CD4-positive, alpha-beta T cell treated with Interleukin-15 for 4 hours (primary cell): ENCODE data around the gene ETNPPL.

Source experiments
- DNase-seq: peaks from one replicate; pipeline ENCODE4 v3.0.0-alpha.2; 2020; ENCODE audit warnings: low spot score

The ETNPPL gene

DNA sequence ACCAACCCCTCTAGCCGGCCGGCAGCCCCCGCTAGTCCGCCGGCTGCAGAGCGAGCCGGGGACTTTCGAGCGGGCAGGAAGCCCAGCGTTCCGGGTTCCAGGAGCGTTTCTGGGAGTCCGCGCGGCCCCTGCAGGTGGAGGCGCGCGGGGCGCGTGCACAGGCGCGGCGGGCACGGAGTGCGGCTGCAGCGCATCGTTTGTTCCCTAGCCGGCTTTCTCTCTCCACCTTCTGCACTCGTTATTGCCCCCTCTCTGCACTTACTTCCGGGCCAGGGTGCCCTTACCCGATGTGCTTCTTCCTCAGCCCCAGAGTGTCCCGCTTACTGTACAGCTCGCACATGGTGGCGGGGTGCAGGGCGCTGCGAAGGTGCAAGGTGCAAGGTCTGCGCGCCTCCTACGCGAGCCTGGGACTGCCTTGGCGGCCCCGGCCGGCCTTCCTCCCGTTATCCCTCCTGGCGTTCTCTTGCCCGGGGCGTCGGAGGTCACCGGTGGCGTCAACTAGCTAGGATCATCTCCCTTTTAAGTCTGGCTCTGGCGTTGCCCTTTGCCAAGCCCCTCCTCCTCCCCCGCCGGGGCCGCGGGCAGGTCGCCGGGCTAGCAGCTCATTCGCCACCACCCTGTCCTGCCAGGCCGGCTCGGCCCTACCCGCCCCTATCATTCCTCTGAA is at the start of gene ETNPPL:
ETNPPL (minus strand) TSS at position 495 of the 667 bp plus-strand sequence; CDS start at position 340, 155 bp downstream.
- DNase-seq = no peak

GRCh38 chr4:108811486-108811885 is 48.6 kb upstream of the ETNPPL start:
- no peak for DNase-seq

- DNase-seq = no peak
Observed at GRCh38 chr4:108810087-108810486, 47.2 kb upstream of the ETNPPL start.

- DNase-seq = no peak
Observed at GRCh38 chr4:108804648-108805273, 41.9 kb upstream of the ETNPPL start.

DNA sequence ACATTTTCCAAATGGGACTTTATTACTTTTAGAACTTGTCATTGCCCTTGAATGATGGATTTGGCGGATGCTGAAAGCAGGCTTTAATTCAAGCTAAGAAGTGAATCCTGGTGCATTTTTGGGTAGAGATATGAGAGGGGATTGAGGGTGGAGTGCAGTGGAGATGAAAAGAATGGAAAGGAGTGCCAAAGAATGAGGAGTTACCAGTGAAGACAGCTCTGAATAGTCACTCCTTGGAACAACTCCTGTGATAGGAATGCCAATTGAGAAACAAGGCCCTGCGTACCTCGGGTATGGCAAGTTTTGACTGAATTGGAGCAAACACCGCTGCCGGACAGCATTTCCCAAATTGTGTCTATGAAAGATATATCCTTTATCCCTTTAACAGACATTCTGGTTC is 36.5 kb upstream of the ETNPPL start:
- no peak for DNase-seq

GRCh38 chr4:108796173-108796572 is 33.3 kb upstream of the ETNPPL start:
- no peak for DNase-seq

DNA sequence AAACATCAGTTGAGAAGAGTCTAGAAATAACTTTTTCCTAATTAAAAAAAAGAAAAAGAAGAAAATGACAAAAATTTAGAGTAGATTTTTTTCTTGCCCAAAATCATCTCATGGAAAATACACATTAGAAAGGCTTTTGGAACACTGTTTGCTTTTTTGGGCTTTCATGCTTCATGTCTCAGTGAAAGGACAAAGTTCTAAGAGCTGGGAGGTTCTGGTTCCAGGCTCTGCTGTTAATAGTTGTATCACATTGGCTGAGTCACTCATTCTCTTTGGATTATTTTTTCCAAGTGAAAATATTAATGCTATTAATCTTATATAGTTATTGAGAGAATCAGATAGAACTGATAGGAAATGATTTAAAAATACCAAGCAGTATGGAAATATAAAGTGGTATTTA is 32.9 kb upstream of the ETNPPL start:
- DNase-seq = no peak

DNA sequence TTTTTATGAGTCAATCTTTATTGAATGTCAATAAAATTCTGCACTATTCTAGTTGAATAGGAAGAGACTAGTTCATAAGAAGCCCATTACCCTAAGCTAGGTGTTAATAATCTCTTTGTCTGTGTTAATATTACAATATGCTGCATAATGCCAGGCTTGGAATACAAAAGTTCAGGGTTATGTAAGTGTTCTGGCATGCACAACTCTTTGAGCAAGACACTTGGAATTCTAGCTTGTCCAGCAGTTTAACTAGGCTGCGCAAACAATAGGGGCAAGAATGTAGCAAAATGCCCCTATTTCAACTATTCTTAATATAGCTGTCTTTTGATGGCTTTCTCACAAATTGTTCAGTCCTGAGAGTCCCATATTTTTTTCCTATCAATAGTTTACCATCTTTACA is 31.3 kb upstream of the ETNPPL start:
- no peak for DNase-seq

- no peak for DNase-seq
Observed at GRCh38 chr4:108793415-108793814, 30.6 kb upstream of the ETNPPL start.

GRCh38 chr4:108788731-108789130 is 25.9 kb upstream of the ETNPPL start:
- DNase-seq = no peak

- no peak for DNase-seq
Observed at GRCh38 chr4:108787724-108788123, 24.9 kb upstream of the ETNPPL start.

DNA sequence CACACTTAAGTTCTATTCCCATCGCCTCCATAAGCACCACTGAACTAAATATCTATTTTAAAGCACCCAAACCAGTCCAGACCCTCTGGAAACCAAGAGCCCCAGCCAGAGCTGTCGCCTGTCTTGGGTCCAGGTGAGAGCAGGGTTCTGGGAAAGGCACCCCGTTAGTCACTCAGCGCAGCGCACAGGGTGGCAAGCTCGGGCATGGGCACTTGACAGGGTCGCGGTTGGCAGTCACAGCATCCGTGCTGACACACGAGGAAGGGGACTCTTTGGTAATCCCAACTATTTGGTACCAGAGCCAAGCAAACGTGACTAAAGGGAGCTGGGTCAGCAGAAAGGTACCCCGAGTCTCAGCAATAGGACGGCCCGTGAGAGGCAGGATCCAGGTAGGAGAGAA is 24.3 kb upstream of the ETNPPL start:
- DNase-seq = no peak

- no peak for DNase-seq
Observed at GRCh38 chr4:108786351-108786750, 23.5 kb upstream of the ETNPPL start.

- DNase-seq = no peak
Observed at GRCh38 chr4:108783665-108784463, 21.0 kb upstream of the ETNPPL start.

DNA sequence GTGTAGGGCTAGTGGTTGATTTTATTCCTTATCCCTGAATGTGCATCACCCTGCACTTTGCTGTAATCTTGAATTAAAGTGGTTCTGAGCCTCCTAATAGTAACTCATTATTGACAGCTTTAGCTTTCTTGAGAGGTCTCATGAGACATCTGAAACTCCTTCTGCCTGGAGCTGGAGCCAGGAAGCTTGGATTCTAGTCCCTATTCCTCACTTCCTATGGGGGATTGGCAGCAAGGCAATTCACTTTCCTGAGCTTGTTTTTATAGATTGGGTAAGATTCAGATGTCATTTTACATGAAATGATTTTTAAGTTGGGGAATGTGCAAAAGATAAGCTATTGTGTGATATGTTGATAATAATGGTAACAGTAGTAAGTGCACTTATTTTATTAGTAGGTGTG is 17.1 kb upstream of the ETNPPL start:
- no peak for DNase-seq

DNA sequence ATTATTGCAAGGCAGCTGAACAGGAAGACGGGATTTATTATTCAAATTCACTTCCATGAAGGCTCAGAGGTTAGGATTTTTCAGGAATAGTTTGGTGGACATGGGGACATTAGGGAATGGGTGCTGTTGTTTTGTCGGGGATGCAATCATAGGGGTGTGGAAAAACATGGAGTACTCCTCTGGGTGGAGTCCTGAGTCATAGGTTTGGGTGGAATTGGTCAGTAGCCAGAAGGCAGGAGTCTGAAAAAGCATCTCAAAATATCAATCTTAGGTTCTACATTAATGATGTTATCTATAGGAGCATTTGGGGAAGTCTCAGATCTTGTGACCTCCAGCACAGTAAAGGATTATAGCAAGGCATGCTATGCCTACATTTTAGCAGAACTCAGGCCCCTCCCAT is 14.5 kb upstream of the ETNPPL start:
- no peak for DNase-seq

GRCh38 chr4:108775921-108776320 is 13.1 kb upstream of the ETNPPL start:
- no peak for DNase-seq

GRCh38 chr4:108774809-108775530 is 12.1 kb upstream of the ETNPPL start:
- DNase-seq = no peak

DNA sequence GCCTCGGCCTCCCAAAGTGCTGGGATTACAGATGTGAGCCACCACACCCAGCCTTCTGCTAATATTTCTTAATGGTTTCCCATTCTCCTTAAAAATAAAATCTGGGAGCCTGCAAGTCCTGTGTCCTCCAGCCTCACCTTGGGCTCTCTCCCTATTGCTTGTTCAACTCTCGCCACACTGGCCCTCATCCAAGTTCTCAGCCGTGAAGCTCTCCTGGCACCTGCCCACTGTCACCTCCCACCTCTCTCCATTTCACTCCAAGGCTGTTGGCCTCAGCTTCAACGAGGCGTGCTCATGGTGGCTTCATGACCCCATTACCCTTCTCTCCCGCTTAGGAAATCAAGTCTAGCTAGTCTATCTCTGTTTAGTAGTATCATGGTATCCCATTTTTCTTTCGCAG is 9.5 kb upstream of the ETNPPL start:
- DNase-seq = no peak

- DNase-seq = no peak
Observed at GRCh38 chr4:108766058-108766457, 3.2 kb upstream of the ETNPPL start.

DNA sequence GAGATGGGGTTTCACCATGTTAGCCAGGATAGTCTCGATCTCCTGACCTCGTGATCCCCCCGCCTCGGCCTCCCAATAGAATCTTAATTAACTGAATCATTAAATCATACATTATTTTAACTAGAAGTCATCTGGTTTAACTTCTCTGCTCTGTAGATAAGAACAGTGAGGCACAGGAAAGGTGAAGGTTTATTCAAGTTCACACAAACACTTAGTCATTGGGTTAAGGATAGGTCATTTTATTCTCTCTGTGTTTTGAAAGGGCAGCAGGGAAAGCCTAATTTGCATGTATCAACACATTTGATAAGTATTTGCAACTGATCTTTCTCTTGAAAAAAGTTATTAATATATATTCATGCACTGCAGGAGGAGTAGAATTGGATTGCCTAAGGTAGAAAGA is 1.1 kb upstream of the ETNPPL start:
- no peak for DNase-seq

DNA sequence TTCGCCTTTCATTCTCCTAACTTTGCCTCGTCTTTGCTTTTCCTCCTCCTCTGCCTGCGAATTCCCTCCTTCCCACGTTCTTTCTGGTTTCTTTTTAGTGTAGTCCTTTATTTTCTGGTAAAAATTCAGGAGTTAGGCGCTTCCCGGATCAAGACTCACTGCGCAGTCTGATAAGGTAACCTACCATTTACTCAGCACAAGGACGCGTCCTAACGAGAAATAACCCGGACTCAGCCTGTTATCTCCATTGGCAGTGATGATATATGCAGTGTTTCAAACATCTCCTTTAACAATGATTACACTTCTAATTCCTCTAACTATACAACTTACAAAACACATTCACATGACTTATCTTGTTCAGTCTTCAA is 357 bp upstream of the ETNPPL start:
- no peak for DNase-seq

DNA sequence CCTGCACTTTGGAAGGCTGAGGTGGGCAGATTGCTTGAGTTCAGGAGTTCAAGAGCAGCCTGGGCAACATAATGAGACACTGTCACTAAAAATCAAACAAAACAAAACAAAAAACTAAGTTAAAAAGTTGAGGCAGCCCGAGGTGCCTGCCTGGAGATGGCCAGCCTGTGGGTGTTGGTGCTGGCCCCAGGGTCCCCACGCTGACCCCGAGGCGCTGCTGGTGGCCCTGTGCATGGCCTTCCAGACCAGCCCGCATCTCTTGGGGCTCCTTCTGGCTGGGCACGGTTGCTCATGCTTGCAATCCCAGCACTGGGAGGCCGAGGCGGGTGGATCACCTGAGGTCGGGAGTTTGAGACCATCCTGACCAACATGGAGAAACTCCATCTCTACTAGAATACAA is 4.4 kb downstream of the ETNPPL start:
- no peak for DNase-seq
